CD4-positive, alpha-beta T cell (primary cell): ENCODE data around the gene MYOG. TPM values are rescaled to one million over a fixed set of nuclear protein-coding genes. Genes with fewer than 3 reads are reported as not detected.

ENCODE experiments used
- ATAC-seq: fragments of 200-7000 bp; cut with Tn5 transposase; one replicate; pipeline ENCODE4 v1.10.0; 2022; ENCODE audit warnings: mild to moderate bottlenecking; ENCODE audit not compliant: poor library complexity
- CTCF ChIA-PET: fragments of 350-600 bp; sonication (Branson Sonifier 250); formaldehyde crosslinking; loops from one replicate; lab custom pipeline; 2021; ENCODE audit warnings: antibody characterized with exemption, inconsistent platforms; lab: Charles Lee
- POLR2A ChIA-PET: fragments of 350-600 bp; sonication (Branson Sonifier 250); formaldehyde crosslinking; loops from one replicate; lab custom pipeline; 2021; ENCODE audit warnings: antibody characterized with exemption, inconsistent platforms; lab: Charles Lee
- DNase-seq, 14 experiments: peaks; one replicate each; pipeline ENCODE4 v3.0.0-alpha.2; 2013 to 2020; ENCODE audit warnings: mixed read lengths in 2 of 14
- H3K27ac ChIP-seq, 2 donors: one replicate each; pipeline versions ENCODE4 v1.5.1 to v1.7.0; 2013; ENCODE audit warnings: low read length in 2 of 2, low read depth in 1 of 2, mild to moderate bottlenecking in 1 of 2
- H3K27me3 ChIP-seq, 2 experiments: 1 replicate in 1 of 2; 2 replicates in 1 of 2; pipeline versions ENCODE4 v1.6.1 to v1.7.0; 2013; ENCODE audit warnings: low read length in 2 of 2, control low read depth in 1 of 2, mild to moderate bottlenecking in 1 of 2, moderate library complexity in 1 of 2; ENCODE audit not compliant: insufficient read depth in 2 of 2, control insufficient read depth in 1 of 2
- H3K36me3 ChIP-seq: one replicate; pipeline ENCODE4 v1.6.1; 2013; ENCODE audit warnings: low read length, control low read depth; ENCODE audit not compliant: insufficient read depth
- H3K4me1 ChIP-seq: one replicate; pipeline ENCODE4 v1.6.1; 2013; ENCODE audit warnings: low read length, control low read depth; ENCODE audit not compliant: insufficient read depth
- H3K4me3 ChIP-seq: one replicate; pipeline ENCODE4 v1.5.1; 2013; ENCODE audit warnings: mild to moderate bottlenecking, low read length, moderate library complexity
- H3K9me3 ChIP-seq, 2 experiments: 1 replicate in 1 of 2; 2 replicates in 1 of 2; pipeline versions ENCODE4 v1.6.1 to v1.7.0; 2013; ENCODE audit warnings: low read length in 2 of 2, mild to moderate bottlenecking in 2 of 2, control low read depth in 1 of 2, moderate library complexity in 1 of 2; ENCODE audit not compliant: control insufficient read depth in 1 of 2, insufficient read depth in 1 of 2
- H3K27ac Mint-ChIP-seq: one replicate; pipeline ENCODE4 v1.8.0; 2020; ENCODE audit warnings: mixed read lengths
- H3K27me3 Mint-ChIP-seq: one replicate; pipeline ENCODE4 v1.8.0; 2021; ENCODE audit warnings: mixed read lengths
- H3K36me3 Mint-ChIP-seq: one replicate; pipeline ENCODE4 v1.8.0; 2021; ENCODE audit warnings: low read depth, mixed read lengths
- H3K4me1 Mint-ChIP-seq: one replicate; pipeline ENCODE4 v1.8.0; 2021; ENCODE audit warnings: low read depth, mixed read lengths
- H3K4me3 Mint-ChIP-seq: one replicate; pipeline ENCODE4 v1.8.0; 2020; ENCODE audit warnings: mild to moderate bottlenecking, mixed read lengths
- H3K9me3 Mint-ChIP-seq: one replicate; pipeline ENCODE4 v1.8.0; 2020; ENCODE audit warnings: mixed read lengths
- CTCF ChIP-seq: fragments of 200-600 bp; IDR thresholded peaks from one replicate; pipeline ENCODE4 v1.8.0; 2022; ENCODE audit warnings: antibody characterized with exemption, mild to moderate bottlenecking
- intact Hi-C, 2 experiments: fragments of 100-400 bp; cut with DNase I in 1 of 2; cut with micrococcal nuclease in 1 of 2; formaldehyde crosslinking; loops; one replicate each; pipeline versions ENCODE4 v1.15.1 to v1.9.0; 2023 to 2025; cut with DNase I, micrococcal nuclease
- total RNA-seq, 174 experiments: library from RNA in 2 of 174; stranded (reverse) in 2 of 174; gene quantifications; one replicate each; pipeline ENCODE4 v1.2.3 and lab custom pipeline; 2021 to 2026

MYOG gene
- total RNA-seq, 2 experiments from 2014 or later = not detected

DNA sequence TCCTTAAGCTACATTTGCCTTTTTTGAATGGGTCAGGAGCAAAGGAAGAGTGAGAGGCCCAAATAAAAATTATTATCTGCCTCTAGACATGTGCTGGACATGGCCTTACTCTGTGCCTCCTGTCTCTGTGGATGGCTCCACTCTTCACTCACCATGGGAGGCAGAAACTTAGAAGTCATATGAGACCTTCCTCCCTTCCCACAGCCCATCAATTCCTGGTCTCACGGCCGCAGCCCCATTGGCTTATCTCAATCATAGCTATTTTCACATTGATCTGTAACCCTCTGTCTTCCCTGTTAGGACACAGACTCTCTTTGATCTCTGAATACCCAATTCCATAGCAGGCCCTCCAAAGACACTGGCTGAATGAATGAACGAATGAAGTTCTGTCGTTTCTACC is 27.5 kb upstream of the MYOG start:
- Histone ChIP-seq H3K9me3 (peaks cover 0 to 6% of the 10 kb centered on the region in 2 experiments), H3K27me3 (peaks cover 16 to 18% of the 10 kb centered on the region in 2 experiments), H3K4me3 (no peak overlapping the region), H3K4me1 (no peaks in the 10 kb centered on the region), H3K36me3 (no peaks in the 10 kb centered on the region), H3K27ac (no peak overlapping the region)
- DNase-seq = no peak
- Mint-ChIP-seq H3K4me1 (no peaks in the 10 kb centered on the region), H3K36me3 (no peaks in the 10 kb centered on the region), H3K27me3 (peaks cover 37% of the 10 kb centered on the region), H3K4me3 (no peak overlapping the region), H3K27ac (no peak overlapping the region), H3K9me3 (no peaks in the 10 kb centered on the region)
- TF ChIP-seq CTCF = no peak
- ATAC-seq = no peak
- POLR2A ChIA-PET = no interaction called here
- intact Hi-C loops = no loop called here
- CTCF ChIA-PET = no interaction called here

- H3K36me3 Mint-ChIP-seq = no peaks in the 10 kb centered on the region
- Histone ChIP-seq H3K27ac (no peak overlapping the region), H3K4me1 (no peaks in the 10 kb centered on the region), H3K9me3 (peaks cover 0 to 1% of the 10 kb centered on the region in 2 experiments), H3K36me3 (no peaks in the 10 kb centered on the region), H3K4me3 (no peak overlapping the region), H3K27me3 (peaks cover 11% of the 10 kb centered on the region in 2 experiments)
- CTCF ChIA-PET = no interaction called here
- intact Hi-C loops = no loop called here
- DNase-seq = no peak
- H3K9me3 Mint-ChIP-seq = no peaks in the 10 kb centered on the region
- POLR2A ChIA-PET = no interaction called here
- H3K4me3 Mint-ChIP-seq = no peak overlapping the region
- peaks cover 39% of the 10 kb centered on the region for H3K27me3 Mint-ChIP-seq
- no peak for ATAC-seq
- no peak overlapping the region for H3K27ac Mint-ChIP-seq
- H3K4me1 Mint-ChIP-seq = no peaks in the 10 kb centered on the region
- no peak for TF ChIP-seq CTCF
Observed at GRCh38 chr1:203112475-203112874, 26.7 kb upstream of the MYOG start.

- DNase-seq (no peak), ATAC-seq (no peak)
- no peaks in the 10 kb centered on the region for H3K4me1 Mint-ChIP-seq
- H3K36me3 Mint-ChIP-seq = no peaks in the 10 kb centered on the region
- Histone ChIP-seq H3K27me3 (peaks cover 4 to 21% of the 10 kb centered on the region in 2 experiments), H3K4me1 (no peaks in the 10 kb centered on the region), H3K9me3 (no peaks in the 10 kb centered on the region), H3K36me3 (no peaks in the 10 kb centered on the region), H3K4me3 (no peak overlapping the region), H3K27ac (no peak overlapping the region)
- no peak overlapping the region for H3K27ac Mint-ChIP-seq
- H3K4me3 Mint-ChIP-seq = no peak overlapping the region
- intact Hi-C loops = no loop called here
- no peaks in the 10 kb centered on the region for H3K9me3 Mint-ChIP-seq
- peaks cover 66% of the 10 kb centered on the region for H3K27me3 Mint-ChIP-seq
- ChIA-PET CTCF (no interaction called here), POLR2A (no interaction called here)
- TF ChIP-seq CTCF = no peak
Observed at GRCh38 chr1:203104789-203105390, 19.1 kb upstream of the MYOG start.
